Prostate gland (tissue), 2 donors: ENCODE results near the gene RGS14. TPM values are rescaled to one million over a fixed set of nuclear protein-coding genes. Genes with fewer than 3 reads are reported as not detected.

Experiments used
- DNase-seq: peaks from one replicate; pipeline ENCODE4 v3.0.0-alpha.2; 2019; ENCODE audit warnings: low spot score
- H3K27ac ChIP-seq, 2 donors: fragments of 200-600 bp; sonication (generic); 2 replicates each; pipeline ENCODE4 v1.5.1; 2017 to 2019
- H3K27me3 ChIP-seq: fragments of 200-600 bp; sonication (generic); replicated peaks from 2 replicates; pipeline ENCODE4 v1.5.1; 2019; ENCODE audit not compliant: insufficient read depth
- H3K36me3 ChIP-seq, 2 donors: fragments of 200-600 bp; sonication (generic); 1 replicate in 1 of 2; 2 replicates in 1 of 2; pipeline versions ENCODE4 v1.5.1 to v1.8.1; 2017 to 2019
- H3K4me1 ChIP-seq: fragments of 200-600 bp; sonication (generic); replicated peaks from 2 replicates; pipeline ENCODE4 v1.5.1; 2019
- H3K4me3 ChIP-seq, 2 donors: fragments of 200-600 bp; sonication (generic); 2 replicates each; pipeline ENCODE4 v1.5.1; 2017 to 2019
- H3K9me3 ChIP-seq: fragments of 200-600 bp; sonication (generic); 2 replicates; pipeline ENCODE4 v1.5.1; 2017
- CTCF ChIP-seq, 4 experiments: fragments of 200-600 bp in 2 of 4; fragments of 450-650 bp in 2 of 4; sonication (generic) in 2 of 4; IDR thresholded peaks; 1 replicate in 3 of 4; 2 replicates in 1 of 4; pipeline ENCODE4 v1.5.1; 2016 to 2019; ENCODE audit warnings: antibody characterized with exemption in 4 of 4, mild to moderate bottlenecking in 2 of 4, moderate library complexity in 2 of 4
- POLR2A ChIP-seq: fragments of 450-650 bp; IDR thresholded peaks from one replicate; pipeline ENCODE4 v1.6.1; 2016; ENCODE audit warnings: antibody characterized with exemption, mild to moderate bottlenecking
- POLR2AphosphoS5 ChIP-seq: sonication (generic); formaldehyde crosslinking; IDR thresholded peaks from one replicate; pipeline ENCODE4 v1.6.1; 2017; ENCODE audit warnings: antibody characterized with exemption
- WGBS: methylation state at CpG from one replicate; pipeline ENCODE4 v1.1.5; 2018; 5-methylcytosine and 5-hydroxymethylcytosine counted together
- intact Hi-C: fragments of 100-400 bp; cut with DNase I; formaldehyde crosslinking; loops from one replicate; pipeline ENCODE4 v1.14.2; 2022
- total RNA-seq, 2 donors: library from RNA; depleted of rRNA; stranded (reverse); fragments of >200 nt; gene quantifications; one replicate each; pipeline ENCODE4 v1.1.0, GENCODE V29; 2016

The RGS14 gene
- total RNA-seq, 2 donors from 2014 or later, result 13.3 to 24.2 TPM

DNA sequence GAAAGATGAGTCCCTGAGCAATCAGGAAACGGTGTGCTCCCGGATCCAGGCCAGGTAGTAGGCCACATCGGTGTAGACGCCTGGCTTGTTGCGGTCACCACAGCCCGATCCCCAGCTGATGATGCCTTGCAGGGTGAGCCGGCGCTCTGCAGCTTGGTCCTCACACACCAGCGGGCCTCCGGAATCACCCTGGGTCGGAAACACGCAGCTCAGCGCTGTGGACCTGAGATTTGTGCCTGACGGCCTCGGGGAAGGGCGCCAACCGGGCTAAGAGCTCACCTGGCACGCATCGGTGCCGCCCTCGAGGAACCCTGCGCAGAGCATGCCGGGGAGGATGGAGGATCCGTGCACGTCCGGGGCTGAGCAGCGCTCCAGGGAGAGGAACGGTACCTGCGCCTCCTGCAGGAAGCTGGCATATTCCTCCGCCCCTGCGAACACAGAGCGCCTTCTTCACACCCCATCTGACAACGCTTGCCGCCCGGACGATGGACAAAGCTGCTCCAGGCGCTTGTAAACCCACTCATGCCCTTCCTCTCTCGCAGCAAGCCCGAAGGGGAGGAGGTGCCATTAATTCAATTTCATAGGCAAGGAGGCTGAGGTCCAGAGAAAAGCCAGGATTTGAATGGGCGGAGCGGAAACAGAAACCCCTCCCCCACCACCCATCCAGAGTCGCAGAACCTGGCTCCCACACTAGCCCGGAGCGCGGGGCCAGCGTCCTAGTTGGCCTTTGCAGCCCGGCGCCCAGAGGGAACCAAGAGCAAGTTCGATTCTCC lies 44.7 kb downstream of the RGS14 start:
- intact Hi-C loops, result no loop called here
- TF ChIP-seq POLR2AphosphoS5, result peak; percentile 48
- TF ChIP-seq POLR2A, result no peak
- TF ChIP-seq CTCF (IDR thresholded peaks at IDR 0.05), result peak in 3 of 4 experiments; percentile 39 to 68 (median 68)
- peak overlapping the region; percentile 4 to 7 for H3K27ac ChIP-seq
- H3K4me3 ChIP-seq, result peak overlapping the region in 1 of 2 donors; percentile 10
- no peaks in the 10 kb centered on the region for H3K36me3 ChIP-seq
- peak; percentile 77 for DNase-seq
- H3K4me1 ChIP-seq, result peaks cover 21% of the 10 kb centered on the region
- 14% methylated on average over 37 of the region's 49 CpGs for WGBS
- no peaks in the 10 kb centered on the region for H3K27me3 ChIP-seq
- no peaks in the 10 kb centered on the region for H3K9me3 ChIP-seq

GRCh38 chr5:177403102-177403791 lies 45.5 kb downstream of the RGS14 start:
- Histone ChIP-seq H3K27me3 (no peaks in the 10 kb centered on the region), H3K9me3 (no peaks in the 10 kb centered on the region), H3K4me3 (peak overlapping the region; percentile 34 to 45), H3K4me1 (peaks cover 21% of the 10 kb centered on the region), H3K36me3 (no peaks in the 10 kb centered on the region), H3K27ac (peak overlapping the region; percentile 4 to 7)
- intact Hi-C loops, result no loop called here
- WGBS, result 2% methylated on average over 61 of the region's 61 CpGs
- no peak for TF ChIP-seq POLR2AphosphoS5
- DNase-seq, result no peak

- Histone ChIP-seq H3K4me1 (peaks cover 21% of the 10 kb centered on the region), H3K27me3 (no peaks in the 10 kb centered on the region), H3K27ac (peak overlapping the region in 1 of 2 donors; percentile 27), H3K4me3 (peak overlapping the region; percentile 34 to 45), H3K36me3 (no peaks in the 10 kb centered on the region), H3K9me3 (no peaks in the 10 kb centered on the region)
- 0% methylated on average over 20 of the region's 93 CpGs for WGBS
- TF ChIP-seq POLR2AphosphoS5 (peak; percentile 72), POLR2A (no peak), CTCF (IDR thresholded peaks at IDR 0.05) (peak; percentile 31 to 90 (median 72))
- intact Hi-C loops, result loop anchor here (2.0 kb wide), 1 partner anchor 51 kb away; no protein-coding TSS in a partner anchor
- DNase-seq, result peak; percentile 82
Measured at GRCh38 chr5:177403792-177404640, 46.3 kb downstream of the RGS14 start.

DNA sequence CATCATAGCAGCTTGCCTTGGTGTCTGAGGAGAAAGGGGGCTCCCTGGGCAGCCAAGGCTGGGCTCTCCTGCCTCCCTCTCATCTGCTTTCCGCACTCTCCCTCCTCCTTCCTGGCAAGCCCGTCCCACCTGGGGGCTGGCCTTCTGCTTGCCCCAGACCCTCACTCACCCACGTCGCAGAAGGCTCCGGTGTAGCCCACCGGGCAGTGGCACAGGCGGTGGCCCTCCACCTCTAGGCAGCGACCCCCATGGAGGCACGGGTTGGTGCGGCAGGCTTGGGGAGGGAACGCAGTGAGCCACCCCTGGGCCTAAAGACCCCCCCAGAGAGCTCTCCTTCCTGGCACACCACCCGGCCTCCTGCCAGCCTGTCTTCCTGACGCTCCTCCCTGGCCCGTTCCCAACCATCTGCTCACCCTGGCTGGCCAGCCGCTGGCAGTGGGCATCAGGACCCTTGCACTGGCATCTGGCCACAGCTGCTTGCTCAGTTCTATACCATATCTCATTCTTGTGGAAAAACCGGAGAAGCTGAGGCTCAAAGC lies 47.0 kb downstream of the RGS14 start:
- intact Hi-C loops, result loop anchor here (2.0 kb wide), 1 partner anchor 50 kb away; no protein-coding TSS in a partner anchor
- no peak for DNase-seq
- Histone ChIP-seq H3K36me3 (no peaks in the 10 kb centered on the region), H3K9me3 (no peaks in the 10 kb centered on the region), H3K27me3 (no peaks in the 10 kb centered on the region), H3K4me1 (peaks cover 21% of the 10 kb centered on the region), H3K27ac (peak overlapping the region in 1 of 2 donors; percentile 27), H3K4me3 (peak overlapping the region; percentile 34 to 45)
- no peak for TF ChIP-seq POLR2A
- TF ChIP-seq POLR2AphosphoS5, result no peak
- TF ChIP-seq CTCF (IDR thresholded peaks at IDR 0.05), result no peak
- 26% methylated on average over 16 of the region's 16 CpGs for WGBS
